GM12873 (cell line): Measurements from ENCODE around the gene DPYSL4.

ENCODE experiments used
- CTCF ChIP-seq: IDR thresholded peaks from 2 replicates; pipeline ENCODE4 v1.5.1; 2012; ENCODE audit warnings: low read depth, mild to moderate bottlenecking, moderate library complexity, low read length, control low read depth; ENCODE audit not compliant: insufficient read depth; ENCODE audit errors: missing control alignments

DPYSL4 gene

GRCh38 chr10:132243626-132244025 lies 56.9 kb downstream of the DPYSL4 start:
- no peak for TF ChIP-seq CTCF

- no peak for TF ChIP-seq CTCF
Observed at GRCh38 chr10:132245056-132245455, 58.3 kb downstream of the DPYSL4 start.

GRCh38 chr10:132246296-132246695 lies 59.5 kb downstream of the DPYSL4 start:
- no peak for TF ChIP-seq CTCF

- TF ChIP-seq CTCF, result no peak
Observed at GRCh38 chr10:132247943-132248342, 61.2 kb downstream of the DPYSL4 start.

- TF ChIP-seq CTCF, result no peak
Observed at GRCh38 chr10:132248455-132249225, 61.9 kb downstream of the DPYSL4 start.

- TF ChIP-seq CTCF, result no peak
Observed at GRCh38 chr10:132249226-132249724, 62.5 kb downstream of the DPYSL4 start.

- no peak for TF ChIP-seq CTCF
Observed at GRCh38 chr10:132249824-132250375, 63.2 kb downstream of the DPYSL4 start.
